Common myeloid progenitor, CD34-positive (primary cell): ENCODE results near the gene DAGLB.

Experiments
- CTCF ChIA-PET: fragments of 350-600 bp; sonication (Branson Sonifier 250); formaldehyde crosslinking; loops from one replicate; lab custom pipeline; 2021; ENCODE audit warnings: antibody characterized with exemption; lab: Charles Lee
- POLR2A ChIA-PET: fragments of 350-600 bp; sonication (Branson Sonifier 250); formaldehyde crosslinking; loops from one replicate; lab custom pipeline; 2021; ENCODE audit warnings: antibody characterized with exemption; lab: Charles Lee
- DNase-seq, 3 donors: peaks; one replicate each; pipeline versions ENCODE4 v3.0.0 to v3.0.0-alpha.2; 2013
- H3K27ac ChIP-seq, 2 experiments: 1 replicate in 1 of 2; 2 replicates in 1 of 2; pipeline ENCODE4 v1.7.0; 2013; ENCODE audit warnings: inconsistent platforms in 2 of 2, low read length in 2 of 2, mild to moderate bottlenecking in 2 of 2, low read depth in 1 of 2, moderate library complexity in 1 of 2; ENCODE audit not compliant: severe bottlenecking in 2 of 2, insufficient read depth in 1 of 2, poor library complexity in 1 of 2
- H3K27me3 ChIP-seq, 5 experiments: replicated peaks in 2 of 5; 1 replicate in 3 of 5; 2 replicates in 2 of 5; pipeline versions ENCODE4 v1.6.1 to v1.7.0; 2013; ENCODE audit warnings: low read length in 4 of 5, mild to moderate bottlenecking in 2 of 5, moderate library complexity in 2 of 5, inconsistent platforms in 1 of 5; ENCODE audit not compliant: insufficient read depth in 5 of 5, control insufficient read depth in 4 of 5
- H3K36me3 ChIP-seq, 4 experiments: 1 replicate in 2 of 4; 2 replicates in 2 of 4; pipeline versions ENCODE4 v1.6.1 to v1.7.0; 2013; ENCODE audit warnings: low read length in 3 of 4, control low read depth in 1 of 4, mild to moderate bottlenecking in 1 of 4; ENCODE audit not compliant: control insufficient read depth in 4 of 4, insufficient read depth in 4 of 4
- H3K4me1 ChIP-seq, 4 experiments: 1 replicate in 3 of 4; 2 replicates in 1 of 4; pipeline versions ENCODE4 v1.6.1 to v1.7.1; 2013; ENCODE audit warnings: low read length in 3 of 4, mild to moderate bottlenecking in 3 of 4, control low read depth in 1 of 4, inconsistent platforms in 1 of 4, moderate library complexity in 1 of 4; ENCODE audit not compliant: control insufficient read depth in 4 of 4, insufficient read depth in 4 of 4; ENCODE audit errors: control extremely low read depth in 1 of 4
- H3K4me3 ChIP-seq, 7 experiments: 1 replicate in 4 of 7; 2 replicates in 3 of 7; pipeline versions ENCODE4 v1.5.1 to v1.7.0; 2013; ENCODE audit warnings: mild to moderate bottlenecking in 7 of 7, low read length in 6 of 7, moderate library complexity in 6 of 7, inconsistent platforms in 2 of 7, low read depth in 2 of 7, control low read depth in 1 of 7; ENCODE audit not compliant: insufficient read depth in 4 of 7, control insufficient read depth in 1 of 7; ENCODE audit errors: extremely low read depth in 1 of 7
- H3K9me3 ChIP-seq, 5 experiments: 1 replicate in 4 of 5; 2 replicates in 1 of 5; pipeline versions ENCODE4 v1.6.1 to v1.7.1; 2013; ENCODE audit warnings: low read length in 4 of 5, mild to moderate bottlenecking in 2 of 5, inconsistent platforms in 1 of 5, low read depth in 1 of 5, moderate library complexity in 1 of 5; ENCODE audit not compliant: control insufficient read depth in 4 of 5, insufficient read depth in 2 of 5; ENCODE audit errors: control extremely low read depth in 1 of 5
- WGBS: methylation state at CpG from one replicate; pipeline ENCODE4 v1.1.5; 2013; ENCODE audit not compliant: insufficient coverage; 5-methylcytosine and 5-hydroxymethylcytosine counted together

Gene DAGLB

DNA sequence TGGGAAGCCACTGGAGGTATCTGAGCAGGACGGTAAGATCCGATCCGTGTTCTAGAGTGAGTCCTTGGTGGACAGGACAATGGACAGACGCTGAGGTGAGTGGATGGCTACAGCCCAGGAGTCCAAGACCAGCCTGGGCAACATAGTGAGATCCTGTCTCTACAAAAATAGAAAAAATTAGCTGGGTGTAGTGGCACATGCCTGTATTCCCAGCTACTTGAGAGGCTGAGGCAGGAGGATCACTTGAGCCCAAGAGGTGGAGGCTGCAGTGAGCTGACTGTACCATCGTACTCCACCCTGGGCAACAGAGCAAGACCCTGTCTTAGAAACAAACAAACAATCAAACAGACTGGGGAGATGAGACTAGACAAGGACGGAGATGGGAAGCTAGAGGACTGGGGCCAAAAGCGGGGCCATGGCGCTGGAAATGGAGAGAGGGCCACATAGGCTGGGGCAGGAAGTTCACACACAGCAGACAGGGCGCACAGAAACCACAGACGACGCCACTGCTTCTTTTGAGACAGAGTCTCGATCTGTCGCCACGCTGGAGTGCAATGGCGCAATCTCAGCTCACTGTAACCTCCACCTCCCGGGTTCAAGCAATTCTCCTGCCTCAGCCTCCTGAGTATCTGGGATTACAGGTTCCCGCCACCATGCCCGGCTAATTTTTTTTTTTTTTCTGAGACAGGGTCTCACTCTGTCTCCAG lies 24.7 kb downstream of the DAGLB start:
- 94% methylated on average over 15 of the region's 18 CpGs for WGBS
- ChIA-PET CTCF (interaction anchor here (0.9 to 1.3 kb wide), 4 partner anchors 12 to 54 kb away, joined by 3 read pairs; no protein-coding TSS in a partner anchor), POLR2A (no interaction called here)
- H3K4me1 ChIP-seq = no peaks in the 10 kb centered on the region
- peaks cover 24 to 79% (median 62%) of the 10 kb centered on the region in 4 experiments for H3K36me3 ChIP-seq
- H3K27me3 ChIP-seq = no peaks in the 10 kb centered on the region
- no peaks in the 10 kb centered on the region for H3K9me3 ChIP-seq
- no peak for DNase-seq
- no peak overlapping the region for H3K27ac ChIP-seq
- no peak overlapping the region for H3K4me3 ChIP-seq

GRCh38 chr7:6422095-6422494 lies 25.7 kb downstream of the DAGLB start:
- no peaks in the 10 kb centered on the region for H3K27me3 ChIP-seq
- H3K9me3 ChIP-seq = no peaks in the 10 kb centered on the region
- H3K27ac ChIP-seq = no peak overlapping the region
- no peak for DNase-seq
- H3K4me3 ChIP-seq = no peak overlapping the region
- 97% methylated on average over 16 of the region's 16 CpGs for WGBS
- CTCF ChIA-PET = interaction anchor here (0.9 to 1.1 kb wide), 2 partner anchors 25 to 53 kb away, joined by 3 read pairs; no protein-coding TSS in a partner anchor
- POLR2A ChIA-PET = no interaction called here
- peaks cover 18 to 78% (median 61%) of the 10 kb centered on the region in 4 experiments for H3K36me3 ChIP-seq
- no peaks in the 10 kb centered on the region for H3K4me1 ChIP-seq

GRCh38 chr7:6420680-6421079 lies 27.1 kb downstream of the DAGLB start:
- 97% methylated on average over 10 of the region's 10 CpGs for WGBS
- POLR2A ChIA-PET = no interaction called here
- CTCF ChIA-PET = interaction anchor here (1.9 kb wide), 1 partner anchor 13 kb away, joined by 5 read pairs; no protein-coding TSS in a partner anchor
- no peaks in the 10 kb centered on the region for H3K27me3 ChIP-seq
- no peaks in the 10 kb centered on the region for H3K4me1 ChIP-seq
- no peak for DNase-seq
- H3K9me3 ChIP-seq = no peaks in the 10 kb centered on the region
- no peak overlapping the region for H3K4me3 ChIP-seq
- H3K36me3 ChIP-seq = peaks cover 15 to 79% (median 62%) of the 10 kb centered on the region in 4 experiments
- H3K27ac ChIP-seq = no peak overlapping the region

- H3K36me3 ChIP-seq = peaks cover 12 to 77% (median 62%) of the 10 kb centered on the region in 4 experiments
- no peaks in the 10 kb centered on the region for H3K9me3 ChIP-seq
- DNase-seq = no peak
- ChIA-PET CTCF (interaction anchor here (1.9 kb wide), 1 partner anchor 12 kb away, joined by 5 read pairs; no protein-coding TSS in a partner anchor), POLR2A (no interaction called here)
- WGBS = 97% methylated on average over 16 of the region's 16 CpGs
- H3K27ac ChIP-seq = no peak overlapping the region
- no peaks in the 10 kb centered on the region for H3K4me1 ChIP-seq
- no peaks in the 10 kb centered on the region for H3K27me3 ChIP-seq
- H3K4me3 ChIP-seq = no peak overlapping the region
These were observed 28.4 kb downstream of the DAGLB start for GRCh38 chr7:6419310-6419773.

- peaks cover 12 to 75% (median 59%) of the 10 kb centered on the region in 4 experiments for H3K36me3 ChIP-seq
- H3K4me1 ChIP-seq = no peaks in the 10 kb centered on the region
- no peak overlapping the region for H3K4me3 ChIP-seq
- ChIA-PET CTCF (no interaction called here), POLR2A (no interaction called here)
- no peaks in the 10 kb centered on the region for H3K27me3 ChIP-seq
- H3K27ac ChIP-seq = no peak overlapping the region
- no peaks in the 10 kb centered on the region for H3K9me3 ChIP-seq
- 97% methylated on average over 3 of the region's 5 CpGs for WGBS
- no peak for DNase-seq
These were observed 30.3 kb downstream of the DAGLB start for GRCh38 chr7:6417408-6417807.

GRCh38 chr7:6416516-6417145 lies 31.1 kb downstream of the DAGLB start:
- Histone ChIP-seq H3K4me1 (no peaks in the 10 kb centered on the region), H3K4me3 (no peak overlapping the region), H3K27ac (no peak overlapping the region), H3K36me3 (peaks cover 16 to 75% (median 58%) of the 10 kb centered on the region in 4 experiments), H3K9me3 (no peaks in the 10 kb centered on the region), H3K27me3 (no peaks in the 10 kb centered on the region)
- POLR2A ChIA-PET = no interaction called here
- 96% methylated on average over 23 of the region's 23 CpGs for WGBS
- no peak for DNase-seq
- CTCF ChIA-PET = no interaction called here

DNA sequence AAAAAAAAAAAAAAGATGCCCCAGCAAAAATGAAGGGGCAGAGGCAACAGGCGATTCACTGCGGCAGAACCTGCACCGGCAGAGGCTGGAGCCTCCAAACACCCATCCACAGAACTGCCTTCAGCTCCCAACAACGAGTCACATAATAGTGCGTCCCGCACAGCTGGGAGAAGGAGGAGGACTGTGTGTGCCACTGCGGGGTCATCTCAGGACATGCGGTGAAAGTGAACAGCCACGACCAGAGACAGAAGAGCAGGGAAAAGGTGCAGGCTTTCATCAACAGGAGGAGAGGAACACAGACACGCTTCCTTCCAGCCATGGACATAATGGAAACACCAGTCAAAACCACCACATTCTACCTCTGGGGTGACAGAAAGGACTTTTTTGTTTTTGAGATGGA lies 34.1 kb downstream of the DAGLB start:
- peaks cover 19 to 80% (median 68%) of the 10 kb centered on the region in 4 experiments for H3K36me3 ChIP-seq
- H3K27me3 ChIP-seq = no peaks in the 10 kb centered on the region
- no peaks in the 10 kb centered on the region for H3K9me3 ChIP-seq
- no peaks in the 10 kb centered on the region for H3K4me1 ChIP-seq
- DNase-seq = no peak
- ChIA-PET POLR2A (no interaction called here), CTCF (no interaction called here)
- 98% methylated on average over 7 of the region's 10 CpGs for WGBS
- H3K4me3 ChIP-seq = no peak overlapping the region
- H3K27ac ChIP-seq = no peak overlapping the region
